Esophagus muscularis mucosa (tissue), 4 donors: Measurements from ENCODE around the gene CENPC. TPM values are rescaled to one million over a fixed set of nuclear protein-coding genes. Genes with fewer than 3 reads are reported as not detected.
"Not testable (repeated sequence)": the region's sequence is repeated elsewhere in the genome, so short reads cannot be mapped to it uniquely, and the experiment has no call there.

Experiments used
- DNase-seq: peaks from one replicate; pipeline ENCODE4 v3.0.0-alpha.2; 2017; ENCODE audit errors: extremely low spot score
- H3K27ac ChIP-seq, 4 donors: fragments of 200-600 bp; sonication (generic); replicated peaks in 1 of 4; 1 replicate in 3 of 4; 2 replicates in 1 of 4; pipeline ENCODE4 v1.5.1; 2016 to 2019; ENCODE audit warnings: mild to moderate bottlenecking in 1 of 4
- H3K27me3 ChIP-seq, 4 donors: fragments of 200-600 bp; sonication (generic); one replicate each; pipeline versions ENCODE4 v1.5.1 to v1.6.0; 2016 to 2019
- H3K36me3 ChIP-seq, 4 donors: fragments of 200-600 bp; sonication (generic); one replicate each; pipeline ENCODE4 v1.5.1; 2016 to 2019
- H3K4me1 ChIP-seq, 4 donors: fragments of 200-600 bp; sonication (generic); one replicate each; pipeline ENCODE4 v1.5.1; 2016 to 2019
- H3K4me3 ChIP-seq, 4 donors: fragments of 200-600 bp; sonication (generic); 1 replicate in 2 of 4; 2 replicates in 2 of 4; pipeline ENCODE4 v1.5.1; 2016 to 2019; ENCODE audit warnings: mild to moderate bottlenecking in 4 of 4, moderate library complexity in 1 of 4
- H3K9me3 ChIP-seq, 4 donors: fragments of 200-600 bp; sonication (generic); 1 replicate in 3 of 4; 2 replicates in 1 of 4; pipeline ENCODE4 v1.5.1; 2016 to 2019
- CTCF ChIP-seq, 3 experiments: fragments of 200-600 bp in 2 of 3; fragments of 450-650 bp in 1 of 3; sonication (generic) in 2 of 3; IDR thresholded peaks; one replicate each; pipeline ENCODE4 v1.5.1; 2017 to 2019; ENCODE audit warnings: antibody characterized with exemption in 3 of 3, mild to moderate bottlenecking in 2 of 3, moderate library complexity in 1 of 3
- EP300 ChIP-seq: sonication (generic); formaldehyde crosslinking; IDR thresholded peaks from one replicate; pipeline ENCODE4 v1.6.1; 2017; ENCODE audit warnings: antibody characterized with exemption
- POLR2A ChIP-seq: fragments of 450-650 bp; IDR thresholded peaks from one replicate; pipeline ENCODE4 v1.6.1; 2017; ENCODE audit warnings: antibody characterized with exemption, moderate library complexity, mild to moderate bottlenecking, low read depth
- POLR2AphosphoS5 ChIP-seq, 2 donors: sonication (generic); formaldehyde crosslinking; IDR thresholded peaks; one replicate each; pipeline ENCODE4 v1.6.1; 2017; ENCODE audit warnings: antibody characterized with exemption in 2 of 2
- WGBS: methylation state at CpG from one replicate; pipeline ENCODE4 v1.1.5; 2018; 5-methylcytosine and 5-hydroxymethylcytosine counted together
- intact Hi-C: fragments of 100-400 bp; cut with DNase I; formaldehyde crosslinking; loops from one replicate; pipeline ENCODE4 v1.15.1; 2023
- total RNA-seq, 4 donors: library from RNA; depleted of rRNA; stranded (reverse); fragments of >200 nt; gene quantifications; one replicate each; pipeline versions ENCODE4 v1.1.0 to v1.2.1, GENCODE V29; 2016

Gene CENPC
- total RNA-seq, 4 donors from 2014 or later, result 14.5 to 26.2 (median 15.3) TPM

DNA sequence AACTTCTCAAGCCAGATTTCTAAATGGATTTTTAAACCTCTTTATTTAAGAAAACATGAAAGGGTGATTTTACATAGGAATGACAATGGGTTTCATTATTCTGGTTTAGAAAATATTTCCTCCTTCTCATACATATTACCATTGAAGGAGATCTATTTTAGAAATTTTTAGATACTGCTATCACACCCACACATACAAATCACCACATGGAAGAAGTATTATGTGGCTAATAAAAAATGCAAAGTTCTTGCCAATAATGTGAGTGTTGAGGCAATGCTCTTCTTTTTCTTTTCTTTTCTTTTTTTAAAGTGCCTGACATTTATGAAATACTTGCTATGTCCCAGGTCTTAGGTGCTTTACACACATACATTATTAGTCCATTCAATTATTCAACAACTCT, 20.0 kb upstream of the CENPC start:
- TF ChIP-seq POLR2AphosphoS5 (IDR thresholded peaks at IDR 0.05) (no peak), POLR2A (no peak), CTCF (IDR thresholded peaks at IDR 0.05) (no peak), EP300 (no peak)
- no peaks in the 10 kb centered on the region for H3K27me3 ChIP-seq
- no peak for DNase-seq
- intact Hi-C loops, result no loop called here
- no peaks in the 10 kb centered on the region for H3K9me3 ChIP-seq
- H3K27ac ChIP-seq, result no peak overlapping the region
- no peak overlapping the region for H3K4me3 ChIP-seq
- no peaks in the 10 kb centered on the region for H3K4me1 ChIP-seq
- H3K36me3 ChIP-seq, result no peaks in the 10 kb centered on the region

DNA sequence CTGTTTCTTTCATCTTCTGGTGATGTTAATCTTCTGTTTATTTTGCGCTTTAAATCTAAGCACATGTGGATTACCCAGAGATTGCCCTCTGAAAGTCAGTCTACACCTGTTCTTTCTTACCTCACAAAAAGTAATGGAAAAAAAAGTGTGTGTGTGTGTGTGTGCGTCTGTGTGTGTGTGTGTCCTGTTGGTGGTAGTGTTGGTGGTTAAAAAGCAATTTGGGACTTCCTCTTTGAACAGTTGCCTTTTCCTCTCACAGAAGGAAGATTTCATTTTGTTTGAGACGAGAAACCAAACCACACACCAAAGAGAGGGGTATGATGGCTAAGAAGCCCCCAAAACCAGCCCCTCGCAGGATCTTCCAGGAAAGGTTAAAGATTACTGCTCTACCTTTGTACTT, 13.2 kb upstream of the CENPC start, which contains the start of gene STAP1:
STAP1 (plus strand) TSS at position 235 of the 400 bp plus-strand sequence; CDS start at position 318, 83 bp downstream.
- DNase-seq, result no peak
- Histone ChIP-seq H3K27me3 (no peaks in the 10 kb centered on the region), H3K36me3 (no peaks in the 10 kb centered on the region), H3K9me3 (no peaks in the 10 kb centered on the region), H3K4me3 (no peak within 1 kb of the TSS), H3K4me1 (no peaks in the 10 kb centered on the region), H3K27ac (no peak within 1 kb of the TSS)
- intact Hi-C loops, result no loop called here
- WGBS, result 74% methylated on average over 4 of the region's 4 CpGs
- TF ChIP-seq POLR2A (no peak), EP300 (no peak), POLR2AphosphoS5 (IDR thresholded peaks at IDR 0.05) (no peak), CTCF (IDR thresholded peaks at IDR 0.05) (no peak)

- 50% methylated on average over 2 of the region's 2 CpGs for WGBS
- Histone ChIP-seq H3K9me3 (no peaks in the 10 kb centered on the region), H3K27ac (no peak overlapping the region), H3K27me3 (no peaks in the 10 kb centered on the region), H3K4me1 (no peaks in the 10 kb centered on the region), H3K4me3 (no peak overlapping the region), H3K36me3 (no peaks in the 10 kb centered on the region)
- no peak for DNase-seq
- TF ChIP-seq POLR2A, result no peak
- TF ChIP-seq POLR2AphosphoS5 (IDR thresholded peaks at IDR 0.05), result no peak
- TF ChIP-seq EP300, result no peak
- TF ChIP-seq CTCF (IDR thresholded peaks at IDR 0.05), result no peak
- intact Hi-C loops, result no loop called here
Measured at GRCh38 chr4:67556436-67556835, 11.1 kb upstream of the CENPC start.

DNA sequence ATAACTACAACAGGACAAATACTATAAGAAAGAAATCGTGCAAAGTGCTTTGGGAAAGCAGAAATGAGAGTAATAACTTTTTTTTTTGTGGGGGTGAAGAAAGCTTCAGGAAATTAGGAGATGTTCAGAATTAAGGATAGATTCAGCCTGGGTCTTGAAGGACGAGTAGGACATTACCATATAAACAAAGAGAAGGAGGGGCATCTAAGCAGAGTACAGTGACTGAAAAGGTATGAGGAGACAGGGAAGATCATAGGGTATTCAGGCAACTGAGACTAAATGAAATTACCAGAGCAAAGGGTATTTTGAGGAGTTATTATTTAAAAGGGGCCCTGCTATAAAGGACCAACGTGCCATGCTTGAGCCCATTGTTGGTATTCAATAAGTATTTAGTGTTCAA, 10.1 kb upstream of the CENPC start:
- DNase-seq, result no peak
- intact Hi-C loops, result no loop called here
- TF ChIP-seq EP300 (no peak), POLR2A (no peak), CTCF (IDR thresholded peaks at IDR 0.05) (no peak), POLR2AphosphoS5 (IDR thresholded peaks at IDR 0.05) (no peak)
- Histone ChIP-seq H3K27me3 (no peaks in the 10 kb centered on the region), H3K4me1 (no peaks in the 10 kb centered on the region), H3K9me3 (no peaks in the 10 kb centered on the region), H3K27ac (no peak overlapping the region), H3K36me3 (no peaks in the 10 kb centered on the region), H3K4me3 (no peak overlapping the region)
- WGBS, result 72% methylated on average over 3 of the region's 3 CpGs

DNA sequence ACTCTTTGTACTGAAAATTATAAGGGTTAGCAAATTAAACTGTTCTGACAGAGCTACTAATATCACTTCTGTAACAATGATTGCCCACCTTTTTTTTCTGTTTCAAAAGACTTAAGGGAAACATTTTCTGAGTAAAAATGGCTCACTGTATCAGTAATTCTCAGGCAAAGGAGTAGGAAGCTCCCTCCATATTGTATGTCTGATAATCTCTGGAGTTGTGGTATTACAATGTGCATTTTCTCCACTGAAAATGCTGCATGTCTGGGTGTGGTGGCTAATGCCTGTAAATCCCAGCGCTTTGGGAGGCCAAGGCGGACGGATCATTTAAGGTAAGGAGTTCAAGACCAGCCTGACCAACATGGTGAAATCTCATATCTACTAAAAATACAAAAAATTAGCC, 8.8 kb upstream of the CENPC start:
- no peaks in the 10 kb centered on the region for H3K4me1 ChIP-seq
- no peak for DNase-seq
- H3K9me3 ChIP-seq, result no peaks in the 10 kb centered on the region
- 95% methylated on average over 3 of the region's 3 CpGs for WGBS
- H3K27me3 ChIP-seq, result no peaks in the 10 kb centered on the region
- intact Hi-C loops, result no loop called here
- no peak overlapping the region for H3K27ac ChIP-seq
- no peak overlapping the region for H3K4me3 ChIP-seq
- TF ChIP-seq POLR2A, result no peak
- TF ChIP-seq EP300, result no peak
- TF ChIP-seq POLR2AphosphoS5 (IDR thresholded peaks at IDR 0.05), result no peak
- TF ChIP-seq CTCF (IDR thresholded peaks at IDR 0.05), result no peak
- H3K36me3 ChIP-seq, result no peaks in the 10 kb centered on the region

DNA sequence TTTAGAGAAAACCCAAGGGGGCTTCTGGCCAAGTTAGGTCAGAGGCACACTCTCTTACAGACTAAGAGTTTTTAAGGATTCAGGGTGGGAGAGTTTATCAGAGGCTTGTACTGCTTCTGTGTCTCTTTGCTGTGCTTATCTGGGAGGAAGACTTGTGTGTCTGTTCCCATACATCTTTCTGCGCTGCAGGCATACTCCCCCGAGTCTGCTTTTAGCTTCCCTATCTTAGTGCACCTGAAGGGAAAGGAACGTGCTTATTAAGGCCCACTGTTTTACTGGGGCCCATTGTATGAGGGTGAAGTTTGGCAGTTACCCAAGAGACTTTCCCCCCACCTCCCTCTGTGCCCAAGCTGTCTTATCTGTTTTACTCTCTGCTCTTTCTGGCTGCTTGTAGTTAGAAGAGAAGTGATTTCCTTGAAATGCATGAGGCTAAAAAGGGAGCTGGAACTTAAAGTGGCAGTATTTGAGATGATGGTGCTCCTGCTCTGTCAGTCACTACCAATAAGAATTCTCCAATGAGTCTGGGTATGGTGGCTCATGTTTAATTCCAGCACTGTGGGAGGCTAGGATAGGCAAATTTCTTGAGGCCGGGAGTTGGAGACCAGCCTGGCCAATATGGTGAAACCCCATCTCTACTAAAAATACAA, 7.0 kb upstream of the CENPC start:
- H3K27ac ChIP-seq, H3K36me3 ChIP-seq, intact Hi-C loops, H3K27me3 ChIP-seq, H3K9me3 ChIP-seq, DNase-seq, H3K4me3 ChIP-seq, H3K4me1 ChIP-seq: not testable (repeated sequence)
- WGBS, result 69% methylated on average over 4 of the region's 4 CpGs
